A549 treated with CORT108297 at 1 μM for 4 hours (cell line): ENCODE measurements around the gene PAF1. TPM values are rescaled to one million over a fixed set of nuclear protein-coding genes. Genes with fewer than 3 reads are reported as not detected.

Experiments
- total RNA-seq: library from RNA; stranded (reverse); fragments of 200-300 nt; extraction: Qiagen RNA extraction; gene quantifications from 5 replicates; pipeline ENCODE4 v1.2.3, GENCODE V29; 2022

Gene PAF1
- 69.8 to 73.4 TPM (median 72.4 TPM) in 5 replicates for total RNA-seq

DNA sequence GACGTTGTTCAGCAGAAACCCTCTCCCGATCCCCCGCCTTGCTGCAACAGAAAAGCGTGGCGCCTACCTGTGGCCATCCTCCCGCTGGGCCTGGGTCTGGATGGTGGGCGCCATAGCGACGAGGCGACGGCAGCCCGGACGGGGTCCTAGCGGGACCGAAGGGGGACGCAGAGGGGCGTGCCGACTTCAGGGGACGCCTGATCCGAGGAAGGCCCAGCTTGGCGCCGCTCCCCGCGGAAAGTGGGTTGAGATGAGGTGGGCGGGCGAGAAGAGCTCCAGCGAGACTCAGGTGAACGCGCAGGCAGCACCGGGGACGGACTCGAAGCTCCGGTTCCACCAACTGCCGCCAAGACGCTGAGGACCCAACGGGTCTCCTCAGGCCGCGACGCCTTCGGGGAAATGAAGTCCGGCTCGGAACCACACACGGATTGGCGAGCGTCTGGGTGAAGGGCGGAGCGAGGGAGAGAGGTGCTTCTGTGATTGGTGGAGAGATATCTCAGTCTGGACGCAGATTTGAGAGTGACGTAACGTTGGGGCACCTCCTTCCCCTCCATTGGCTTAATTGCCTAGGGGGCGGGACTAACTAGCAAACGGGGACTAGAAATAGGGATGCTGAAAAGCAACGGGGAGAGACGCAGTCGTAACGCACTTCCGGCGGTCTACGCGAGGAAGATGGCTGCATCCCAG is at the start of gene PAF1, which contains the start of gene MED29:
Gene PAF1 (minus strand): TSS at position 356 of the 687 bp plus-strand sequence. CDS start 242 bp downstream, at position 114.
Gene MED29 (plus strand): TSS at position 628 of the 687 bp plus-strand sequence. CDS start 45 bp downstream, at position 673.

DNA sequence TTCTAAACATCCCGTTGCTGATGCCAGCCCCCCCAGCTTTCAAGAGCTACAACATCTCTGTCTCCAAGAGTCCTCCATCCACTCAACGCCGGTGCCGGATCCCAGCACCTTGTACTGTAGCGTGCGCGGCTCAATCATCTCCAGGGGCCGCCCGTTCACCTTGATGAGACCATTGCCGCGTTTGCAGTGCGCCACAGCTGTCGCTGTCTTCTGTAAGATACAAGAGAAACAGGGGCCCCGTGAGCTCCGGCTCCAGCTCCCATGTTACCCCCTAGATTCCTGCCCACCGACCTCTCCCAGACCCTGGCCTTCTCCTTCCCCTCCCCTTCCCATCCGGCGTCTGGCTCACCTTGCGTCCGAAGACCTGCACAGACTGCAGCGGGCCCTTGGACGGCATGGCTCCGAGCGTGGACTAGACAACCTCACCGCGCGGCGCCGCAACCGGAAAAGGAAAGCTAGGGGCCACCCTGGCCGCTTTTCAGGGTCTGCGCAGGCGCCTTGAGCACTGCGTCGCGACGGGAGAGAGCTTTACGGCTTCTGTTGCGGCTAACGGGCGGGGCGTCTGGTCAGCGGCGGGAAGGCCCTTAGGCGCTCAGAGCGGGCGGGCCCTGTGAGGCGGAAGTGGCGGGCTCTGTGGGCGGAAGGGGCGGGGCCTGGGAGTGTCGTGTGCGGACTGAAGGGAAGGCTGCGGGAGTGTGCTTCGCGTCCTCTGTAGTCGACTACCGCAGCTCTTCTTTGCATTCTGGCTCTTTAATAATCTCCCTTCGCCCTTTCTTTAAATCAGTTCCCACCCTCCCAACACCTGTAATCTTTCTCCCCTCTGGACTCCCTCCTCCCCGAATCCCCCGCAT is 44.8 kb upstream of the PAF1 start, which contains the start of gene RPS16:
Gene RPS16 (minus strand): TSS at position 451 of the 851 bp plus-strand sequence. CDS start 54 bp downstream, at position 397.

DNA sequence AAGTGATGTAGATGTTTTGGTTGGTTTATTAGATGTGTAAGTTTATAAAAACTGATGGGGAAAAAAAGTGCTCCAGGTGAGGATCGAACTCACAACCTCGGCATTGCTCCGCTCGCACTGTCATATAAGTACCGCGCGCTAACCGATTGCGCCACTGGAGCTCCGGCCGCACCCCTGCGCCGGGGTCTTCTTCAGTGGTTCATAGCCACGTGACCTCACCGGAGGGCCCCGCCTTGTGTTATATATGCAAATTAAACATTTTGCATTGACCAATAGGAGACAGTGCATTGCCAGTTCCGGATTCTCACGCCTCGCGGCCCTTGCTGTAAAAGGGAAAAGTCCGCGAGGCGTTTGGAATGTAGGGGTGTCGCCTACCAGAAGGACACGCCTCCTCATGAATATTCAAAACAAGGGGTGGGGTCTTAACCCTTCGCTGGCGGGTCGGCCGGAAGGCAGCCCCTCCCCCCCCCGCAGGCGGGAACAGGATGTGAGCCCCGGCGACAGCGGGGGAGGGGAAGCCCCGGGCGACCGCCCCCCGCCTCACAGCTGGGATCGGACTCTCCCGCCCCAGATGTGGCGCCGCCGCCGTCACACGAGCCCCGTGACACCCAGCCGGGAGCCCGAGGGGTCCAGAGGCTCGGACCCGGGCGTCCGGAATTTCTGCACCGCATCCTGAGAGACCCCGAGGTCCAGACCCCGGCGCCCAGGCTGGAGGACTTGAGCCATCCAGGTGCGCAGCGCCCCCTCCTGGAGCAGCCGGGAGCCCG is 21.4 kb upstream of the PAF1 start, which contains the start of gene PLEKHG2:
Gene PLEKHG2 (plus strand): TSS at position 570 of the 767 bp plus-strand sequence. CDS start 1,418 bp downstream, outside the sequence.

DNA sequence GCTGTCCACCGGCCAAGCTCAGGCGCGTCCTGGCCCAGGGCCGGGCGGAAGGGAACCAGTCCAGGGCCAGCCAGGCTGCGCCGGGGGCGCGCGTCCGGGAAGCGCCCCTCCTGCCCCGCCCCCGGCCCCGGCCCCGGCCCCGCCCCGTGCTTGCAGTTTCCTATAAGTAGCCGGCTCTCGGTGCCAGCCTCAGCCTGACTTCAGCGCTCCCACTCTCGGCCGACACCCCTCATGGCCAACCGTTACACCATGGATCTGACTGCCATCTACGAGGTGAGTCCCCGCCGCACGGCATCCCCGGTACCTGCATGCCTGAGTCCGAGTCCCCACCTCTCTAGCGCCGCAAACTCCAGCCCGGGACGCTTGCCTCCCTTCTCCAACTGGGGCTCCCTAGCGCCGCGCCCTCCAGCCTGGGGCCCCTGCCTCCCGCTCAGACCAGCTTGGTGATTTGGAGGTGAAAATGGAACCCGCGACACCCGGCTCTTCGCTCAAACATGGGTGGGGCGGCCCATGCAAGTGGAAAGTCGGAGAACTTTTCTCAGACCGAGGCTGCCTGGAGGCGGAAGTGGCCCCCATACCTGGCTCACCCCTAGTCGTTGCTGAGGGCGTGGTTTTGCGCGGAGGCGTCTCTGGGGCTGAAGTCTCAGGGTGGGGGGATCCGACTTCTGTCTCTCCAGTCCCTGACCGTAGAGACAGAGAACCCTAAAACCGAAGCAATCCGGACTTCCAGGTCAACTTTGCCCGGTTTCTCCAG is 15.9 kb upstream of the PAF1 start, which contains the start of gene ZFP36:
Gene ZFP36 (plus strand): TSS at position 192 of the 754 bp plus-strand sequence. CDS start 58 bp downstream, at position 250.

DNA sequence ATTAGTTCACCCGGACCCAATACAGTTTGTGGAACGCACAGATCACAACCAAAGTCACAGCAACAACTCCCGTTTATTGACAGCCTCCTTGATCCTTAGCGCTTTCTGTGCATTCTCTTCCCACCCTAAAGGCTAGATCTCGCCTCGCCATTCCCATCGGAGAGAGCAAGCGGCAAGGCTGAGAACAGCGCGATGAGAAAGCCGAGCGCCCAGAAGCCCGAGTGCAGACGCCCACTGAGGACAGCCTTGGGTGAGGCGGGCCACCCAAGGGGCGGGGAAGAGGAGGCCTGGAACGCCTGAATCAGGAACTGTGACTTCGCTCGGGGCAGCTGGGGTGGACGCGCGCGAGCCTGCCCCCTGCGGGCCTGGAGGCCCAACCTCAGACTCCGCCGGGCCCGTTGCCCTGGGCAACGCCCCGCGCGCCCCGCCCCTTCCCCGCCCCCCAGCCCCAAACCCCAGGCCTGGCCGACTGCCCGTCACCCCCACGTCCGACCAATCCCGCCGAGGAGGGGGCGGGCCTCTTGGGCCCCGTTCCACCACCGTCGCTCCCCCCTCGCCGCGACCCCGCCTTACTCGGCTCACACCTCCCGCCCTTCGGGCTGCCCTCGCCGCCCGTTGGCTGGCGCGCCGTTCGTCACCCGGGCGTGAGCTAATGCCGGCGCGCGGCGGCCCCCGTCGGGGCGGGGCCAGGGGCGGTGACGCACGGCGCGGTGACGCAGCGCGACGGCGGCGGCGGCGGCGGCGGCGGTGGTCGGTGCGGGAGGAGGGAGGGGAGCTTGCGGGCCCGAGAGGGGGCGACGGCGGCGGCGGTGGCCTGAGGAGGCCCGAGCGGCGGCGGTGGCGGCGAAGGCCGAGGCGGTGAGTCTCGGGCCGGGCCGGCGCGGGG is 48.9 kb downstream of the PAF1 start, which contains the start of gene SAMD4B:
Gene SAMD4B (plus strand): TSS at position 703 of the 886 bp plus-strand sequence. CDS start 14,473 bp downstream, outside the sequence.

Other genes starting within 250 kb of the PAF1 start
- gene NCCRP1, start 194.1 kb downstream of the PAF1 start, total RNA-seq: 1.1 to 2.1 TPM (median 1.7 TPM) in 5 replicates
- not detected in 5 replicates for gene SYCN, start 186.8 kb downstream of the PAF1 start, total RNA-seq
- not detected in 5 replicates for gene IFNL3, start 146.1 kb downstream of the PAF1 start, total RNA-seq
- gene IFNL4, start 142.2 kb downstream of the PAF1 start, total RNA-seq: not detected in 5 replicates
- 0.12 TPM in 1 of 5 replicates, not detected in the others for gene IFNL2, start 122.7 kb downstream of the PAF1 start, total RNA-seq
- 0.15 to 0.42 TPM (median 0.32 TPM) in 4 of 5 replicates, not detected in the other for gene IFNL1, start 94.7 kb downstream of the PAF1 start, total RNA-seq
- 7.9 to 13.4 TPM (median 12.3 TPM) in 5 replicates for gene LRFN1, start 70.2 kb downstream of the PAF1 start, total RNA-seq
- gene GMFG, start 55.1 kb downstream of the PAF1 start, total RNA-seq: 0.21 to 0.48 TPM (median 0.39 TPM) in 4 of 5 replicates, not detected in the other
- gene SAMD4B, start 48.7 kb downstream of the PAF1 start, total RNA-seq: 121 to 183 TPM (median 177 TPM) in 5 replicates
- 61.9 to 70.6 TPM (median 65.2 TPM) in 5 replicates for gene MED29, start 272 bp upstream of the PAF1 start, total RNA-seq
- 65.6 to 124 TPM (median 101 TPM) in 5 replicates for gene ZFP36, start 15.7 kb upstream of the PAF1 start, total RNA-seq
- 44.3 to 72.0 TPM (median 62.7 TPM) in 5 replicates for gene PLEKHG2, start 21.6 kb upstream of the PAF1 start, total RNA-seq
- 6,027 to 7,937 TPM (median 7,455 TPM) in 5 replicates for gene RPS16, start 44.8 kb upstream of the PAF1 start, total RNA-seq
- gene SUPT5H, start 54.5 kb upstream of the PAF1 start, total RNA-seq: 176 to 203 TPM (median 194 TPM) in 5 replicates
- 165 to 230 TPM (median 217 TPM) in 5 replicates for gene TIMM50, start 89.7 kb upstream of the PAF1 start, total RNA-seq
- gene DLL3, start 107.8 kb upstream of the PAF1 start, total RNA-seq: 6.8 to 11.9 TPM (median 11.2 TPM) in 5 replicates
- not detected in 5 replicates for gene SELENOV, start 124.0 kb upstream of the PAF1 start, total RNA-seq
- gene EID2B, start 141.7 kb upstream of the PAF1 start, total RNA-seq: 8.4 to 10.2 TPM (median 8.7 TPM) in 5 replicates
- gene EID2, start 149.1 kb upstream of the PAF1 start, total RNA-seq: 33.7 to 46.9 TPM (median 42.4 TPM) in 5 replicates
- gene LGALS13, start 211.4 kb upstream of the PAF1 start, total RNA-seq: not detected in 5 replicates